ENCODE measurements around the gene CCT3. TPM values are rescaled to one million over a fixed set of nuclear protein-coding genes. Genes with fewer than 3 reads are reported as not detected.

Gene CCT3
- total RNA-seq, 1 donor from 2014 or later: 174 TPM

GRCh38 chr1:156276532-156276931, 61.6 kb downstream of the CCT3 start:
- no peak for TF ChIP-seq CTCF (IDR thresholded peaks at IDR 0.05; ENCODE audit: unreplicated experiment)
- Mint-ChIP-seq H3K27me3 (ENCODE audit: low read depth) (no peaks in the 10 kb centered on the region), H3K9me3 (no peaks in the 10 kb centered on the region), H3K4me1 (peaks cover 11% of the 10 kb centered on the region), H3K36me3 (peaks cover 50% of the 10 kb centered on the region), H3K27ac (no peak overlapping the region), H3K4me3 (no peak overlapping the region)
- no peak for DNase-seq (ENCODE audit: low spot score in 2 of 2, unreplicated experiment in 2 of 2)

GRCh38 chr1:156270314-156270713, 67.8 kb downstream of the CCT3 start:
- Mint-ChIP-seq H3K4me1 (no peaks in the 10 kb centered on the region), H3K27me3 (ENCODE audit: low read depth) (no peaks in the 10 kb centered on the region), H3K4me3 (no peak overlapping the region), H3K27ac (no peak overlapping the region), H3K9me3 (no peaks in the 10 kb centered on the region), H3K36me3 (peaks cover 59% of the 10 kb centered on the region)
- no peak for TF ChIP-seq CTCF (IDR thresholded peaks at IDR 0.05; ENCODE audit: unreplicated experiment)
- DNase-seq (ENCODE audit: low spot score in 2 of 2, unreplicated experiment in 2 of 2): no peak

GRCh38 chr1:156268336-156268735, 69.8 kb downstream of the CCT3 start:
- Mint-ChIP-seq H3K9me3 (no peaks in the 10 kb centered on the region), H3K27me3 (ENCODE audit: low read depth) (no peaks in the 10 kb centered on the region), H3K4me1 (no peaks in the 10 kb centered on the region), H3K27ac (no peak overlapping the region), H3K4me3 (no peak overlapping the region), H3K36me3 (peaks cover 56% of the 10 kb centered on the region)
- TF ChIP-seq CTCF (IDR thresholded peaks at IDR 0.05; ENCODE audit: unreplicated experiment): no peak
- DNase-seq (ENCODE audit: low spot score in 2 of 2, unreplicated experiment in 2 of 2): no peak

- H3K27ac Mint-ChIP-seq: no peak overlapping the region
- no peak overlapping the region for H3K4me3 Mint-ChIP-seq
- H3K27me3 Mint-ChIP-seq (ENCODE audit: low read depth): no peaks in the 10 kb centered on the region
- peaks cover 55% of the 10 kb centered on the region for H3K36me3 Mint-ChIP-seq
- no peak for DNase-seq (ENCODE audit: low spot score in 2 of 2, unreplicated experiment in 2 of 2)
- H3K4me1 Mint-ChIP-seq: no peaks in the 10 kb centered on the region
- no peaks in the 10 kb centered on the region for H3K9me3 Mint-ChIP-seq
- TF ChIP-seq CTCF (IDR thresholded peaks at IDR 0.05; ENCODE audit: unreplicated experiment): no peak
Observed at GRCh38 chr1:156266051-156266450, 72.0 kb downstream of the CCT3 start.

- Mint-ChIP-seq H3K27ac (no peak overlapping the region), H3K4me1 (no peaks in the 10 kb centered on the region), H3K36me3 (peaks cover 59% of the 10 kb centered on the region), H3K27me3 (ENCODE audit: low read depth) (no peaks in the 10 kb centered on the region), H3K4me3 (no peak overlapping the region), H3K9me3 (no peaks in the 10 kb centered on the region)
- TF ChIP-seq CTCF (IDR thresholded peaks at IDR 0.05; ENCODE audit: unreplicated experiment): no peak
- DNase-seq (ENCODE audit: low spot score in 2 of 2, unreplicated experiment in 2 of 2): no peak
Observed at GRCh38 chr1:156263288-156263655, 74.8 kb downstream of the CCT3 start.

Data from mesothelial cell of epicardium (in vitro differentiated cells).